ENCODE data around the gene ARHGAP6.
"Not testable (repeated sequence)": the region's sequence is repeated elsewhere in the genome, so short reads cannot be mapped to it uniquely, and the experiment has no call there.

ARHGAP6 gene

GRCh38 chrX:11254417-11255109, 411.2 kb downstream of the ARHGAP6 start:
- H3K4me3 ChIP-seq (ENCODE audit: low read depth, low read length) = no peak overlapping the region
- no peak for TF ChIP-seq POLR2A (IDR thresholded peaks at IDR 0.05; ENCODE audit: extremely low read depth, insufficient read length)
- TF ChIP-seq CTCF (IDR thresholded peaks at IDR 0.05; ENCODE audit: low read depth, low read length) = no peak
- TF ChIP-seq MYC (IDR thresholded peaks at IDR 0.05; ENCODE audit: low read depth, low read length) = no peak
- TF ChIP-seq MAX (IDR thresholded peaks at IDR 0.05; ENCODE audit: low read depth, low read length) = no peak
- DNase-seq (ENCODE audit: low read depth) = peak; percentile 1

- no peak for DNase-seq (ENCODE audit: low read depth)
- TF ChIP-seq MYC (IDR thresholded peaks at IDR 0.05; ENCODE audit: low read depth, low read length) (no peak), POLR2A (IDR thresholded peaks at IDR 0.05; ENCODE audit: extremely low read depth, insufficient read length) (no peak), CTCF (IDR thresholded peaks at IDR 0.05; ENCODE audit: low read depth, low read length) (no peak), MAX (IDR thresholded peaks at IDR 0.05; ENCODE audit: low read depth, low read length) (no peak)
- no peak overlapping the region for H3K4me3 ChIP-seq (ENCODE audit: low read depth, low read length)
Observed at GRCh38 chrX:11244636-11245035, 421.1 kb downstream of the ARHGAP6 start.

- H3K4me3 ChIP-seq (ENCODE audit: low read depth, low read length) = no peak overlapping the region
- TF ChIP-seq POLR2A (IDR thresholded peaks at IDR 0.05; ENCODE audit: extremely low read depth, insufficient read length) (no peak), CTCF (IDR thresholded peaks at IDR 0.05; ENCODE audit: low read depth, low read length) (no peak), MYC (IDR thresholded peaks at IDR 0.05; ENCODE audit: low read depth, low read length) (no peak), MAX (IDR thresholded peaks at IDR 0.05; ENCODE audit: low read depth, low read length) (no peak)
- no peak for DNase-seq (ENCODE audit: low read depth)
Observed at GRCh38 chrX:11242704-11243103, 423.0 kb downstream of the ARHGAP6 start.

- TF ChIP-seq MAX (IDR thresholded peaks at IDR 0.05; ENCODE audit: low read depth, low read length) (no peak), CTCF (IDR thresholded peaks at IDR 0.05; ENCODE audit: low read depth, low read length) (no peak), MYC (IDR thresholded peaks at IDR 0.05; ENCODE audit: low read depth, low read length) (no peak), POLR2A (IDR thresholded peaks at IDR 0.05; ENCODE audit: extremely low read depth, insufficient read length) (no peak)
- H3K4me3 ChIP-seq (ENCODE audit: low read depth, low read length) = no peak overlapping the region
- no peak for DNase-seq (ENCODE audit: low read depth)
Observed at GRCh38 chrX:11241720-11242119, 424.0 kb downstream of the ARHGAP6 start.

- no peak overlapping the region for H3K4me3 ChIP-seq (ENCODE audit: low read depth, low read length)
- TF ChIP-seq CTCF (IDR thresholded peaks at IDR 0.05; ENCODE audit: low read depth, low read length) (no peak), MYC (IDR thresholded peaks at IDR 0.05; ENCODE audit: low read depth, low read length) (no peak), MAX (IDR thresholded peaks at IDR 0.05; ENCODE audit: low read depth, low read length) (no peak), POLR2A (IDR thresholded peaks at IDR 0.05; ENCODE audit: extremely low read depth, insufficient read length) (no peak)
- no peak for DNase-seq (ENCODE audit: low read depth)
Observed at GRCh38 chrX:11239230-11239629, 426.5 kb downstream of the ARHGAP6 start.

GRCh38 chrX:11235377-11235776, 430.3 kb downstream of the ARHGAP6 start:
- not testable (repeated sequence) for H3K4me3 ChIP-seq (ENCODE audit: low read depth, low read length); DNase-seq (ENCODE audit: low read depth)
